H1 (cell line): ENCODE results near the gene CHN2. TPM values are rescaled to one million over a fixed set of nuclear protein-coding genes. Genes with fewer than 3 reads are reported as not detected.

Experiments used
- CHD7 ChIP-seq: fragments of 300-600 bp; sonication (generic); IDR thresholded peaks from 2 replicates; pipeline ENCODE4 v1.7.1; 2012; ENCODE audit warnings: low read length, moderate library complexity, mild to moderate bottlenecking, inconsistent platforms; ENCODE audit not compliant: insufficient replicate concordance
- CTBP2 ChIP-seq: IDR thresholded peaks from 2 replicates; pipeline ENCODE4 v1.7.0; 2011; ENCODE audit warnings: borderline replicate concordance, mild to moderate bottlenecking, moderate library complexity, mixed read lengths, low read length; ENCODE audit not compliant: insufficient read depth, insufficient read length
- EP300 ChIP-seq, 2 experiments: IDR thresholded peaks; 1 replicate in 1 of 2; 2 replicates in 1 of 2; pipeline ENCODE4 v1.6.1; 2011 to 2012; ENCODE audit warnings: low read depth in 2 of 2, low read length in 2 of 2, mild to moderate bottlenecking in 2 of 2, borderline replicate concordance in 1 of 2, inconsistent platforms in 1 of 2, moderate library complexity in 1 of 2
- HDAC6 ChIP-seq: IDR thresholded peaks from one replicate; pipeline ENCODE4 v1.7.1; 2012; ENCODE audit warnings: low read depth, mild to moderate bottlenecking, inconsistent platforms, low read length, moderate library complexity
- ZNF274 ChIP-seq: IDR thresholded peaks from 2 replicates; pipeline ENCODE4 v1.7.0; 2012; ENCODE audit warnings: low read length, borderline replicate concordance; ENCODE audit errors: extremely low read depth
- polyA plus RNA-seq, 7 experiments: library from polyadenylated mRNA; depleted of rRNA in 3 of 7; stranded (reverse) in 5 of 7; unstranded in 2 of 7; fragments of >200 nt in 5 of 7; fragments of 200-250 nt in 2 of 7; gene quantifications; 1 replicate in 5 of 7; 2 replicates in 1 of 7; 4 replicates in 1 of 7; pipeline versions ENCODE4 v1.2.1 to v1.2.3, GENCODE V29; 2011 to 2013; ENCODE audit warnings: missing spikeins in 2 of 7, mixed read lengths in 2 of 7
- total RNA-seq: library from RNA; stranded (reverse); fragmentation: NEBNext Ultra II Directional; extraction: Animal tissue kit (Norgen Biotek cat#: 25700); gene quantifications from 2 replicates; pipeline ENCODE4 v1.2.1, GENCODE V29; 2021

CHN2 gene
- total and polyA plus RNA-seq, 2 of the 8 experiments (the other 6 are each of a cell fraction or from before 2014, with no cell fraction given): 2.9 to 4.8 TPM

GRCh38 chr7:29288181-29289091, 93.9 kb downstream of the CHN2 start (continued):
- no peak for TF ChIP-seq CTBP2
- peak; percentile 39 for TF ChIP-seq CHD7
- TF ChIP-seq HDAC6: no peak
- TF ChIP-seq ZNF274: no peak
- peak in 1 of 2 experiments; percentile 13; a peak in 1 of 3 replicates for TF ChIP-seq EP300 (IDR thresholded peaks at IDR 0.05; ENCODE audit: borderline replicate concordance in 1 of 2, low read depth in 2 of 2, low read length in 2 of 2)
